ENCODE data around the gene LRP5. TPM values are rescaled to one million over a fixed set of nuclear protein-coding genes. Genes with fewer than 3 reads are reported as not detected.
A peak's percentile ranks its signal among the peaks of the same experiment; 100 is the strongest.

The LRP5 gene
- total RNA-seq, 1 experiment from 2014 or later = 0.07 TPM

- H3K9me2 ChIP-seq (replicated peaks; ENCODE audit: insufficient read depth, low read length) = no peaks in the 10 kb centered on the region
- no peak overlapping the region for H3K9ac ChIP-seq (ENCODE audit: low read length)
- H2AFZ ChIP-seq (ENCODE audit: low read length) = no peak overlapping the region
- H3K4me1 ChIP-seq (ENCODE audit: low read length) = peaks cover 11% of the 10 kb centered on the region
- no peaks in the 10 kb centered on the region for H3K36me3 ChIP-seq (ENCODE audit: insufficient read depth, low read length)
- no peaks in the 10 kb centered on the region for H3K27me3 ChIP-seq (ENCODE audit: low read length)
- H3K27ac ChIP-seq (ENCODE audit: low read length) = no peak overlapping the region
- no peak overlapping the region for H3K4me2 ChIP-seq (ENCODE audit: low read depth, low read length, poor library complexity, severe bottlenecking)
- no peaks in the 10 kb centered on the region for H4K20me1 ChIP-seq (ENCODE audit: insufficient read depth, low read depth, low read length)
- no peak for DNase-seq
- H3K79me2 ChIP-seq (ENCODE audit: low read length) = no peaks in the 10 kb centered on the region
- no peak overlapping the region for H3K4me3 ChIP-seq (ENCODE audit: low read length)
- H3K9me3 ChIP-seq (ENCODE audit: low read length) = no peaks in the 10 kb centered on the region
Observed at GRCh38 chr11:68436162-68436888, 123.9 kb downstream of the LRP5 start.

GRCh38 chr11:68436985-68437926 lies 124.9 kb downstream of the LRP5 start:
- no peaks in the 10 kb centered on the region for H3K9me2 ChIP-seq (replicated peaks; ENCODE audit: insufficient read depth, low read length)
- H3K4me2 ChIP-seq (ENCODE audit: low read depth, low read length, poor library complexity, severe bottlenecking) = no peak overlapping the region
- no peak overlapping the region for H3K27ac ChIP-seq (ENCODE audit: low read length)

GRCh38 chr11:68437927-68438657 lies 125.7 kb downstream of the LRP5 start:
- H3K9me2 ChIP-seq (replicated peaks; ENCODE audit: insufficient read depth, low read length) = no peaks in the 10 kb centered on the region
- no peaks in the 10 kb centered on the region for H3K9me3 ChIP-seq (ENCODE audit: low read length)
- no peak overlapping the region for H3K27ac ChIP-seq (ENCODE audit: low read length)
- H4K20me1 ChIP-seq (ENCODE audit: insufficient read depth, low read depth, low read length) = no peaks in the 10 kb centered on the region
- H2AFZ ChIP-seq (ENCODE audit: low read length) = no peak overlapping the region
- DNase-seq = no peak
- no peak overlapping the region for H3K9ac ChIP-seq (ENCODE audit: low read length)
- no peaks in the 10 kb centered on the region for H3K79me2 ChIP-seq (ENCODE audit: low read length)
- no peaks in the 10 kb centered on the region for H3K36me3 ChIP-seq (ENCODE audit: insufficient read depth, low read length)
- H3K4me2 ChIP-seq (ENCODE audit: low read depth, low read length, poor library complexity, severe bottlenecking) = no peak overlapping the region
- H3K27me3 ChIP-seq (ENCODE audit: low read length) = no peaks in the 10 kb centered on the region
- peaks cover 20% of the 10 kb centered on the region for H3K4me1 ChIP-seq (ENCODE audit: low read length)
- no peak overlapping the region for H3K4me3 ChIP-seq (ENCODE audit: low read length)

More at GRCh38 chr11:68436985-68437926, 124.9 kb downstream of the LRP5 start:
- no peaks in the 10 kb centered on the region for H4K20me1 ChIP-seq (ENCODE audit: insufficient read depth, low read depth, low read length)
- no peak for DNase-seq
- H3K79me2 ChIP-seq (ENCODE audit: low read length) = no peaks in the 10 kb centered on the region
- no peaks in the 10 kb centered on the region for H3K27me3 ChIP-seq (ENCODE audit: low read length)
- no peak overlapping the region for H3K9ac ChIP-seq (ENCODE audit: low read length)
- peaks cover 20% of the 10 kb centered on the region for H3K4me1 ChIP-seq (ENCODE audit: low read length)
- no peak overlapping the region for H2AFZ ChIP-seq (ENCODE audit: low read length)
- no peaks in the 10 kb centered on the region for H3K36me3 ChIP-seq (ENCODE audit: insufficient read depth, low read length)
- no peak overlapping the region for H3K4me3 ChIP-seq (ENCODE audit: low read length)
- H3K9me3 ChIP-seq (ENCODE audit: low read length) = no peaks in the 10 kb centered on the region

GRCh38 chr11:68438658-68439259 lies 126.4 kb downstream of the LRP5 start:
- Histone ChIP-seq H3K36me3 (ENCODE audit: insufficient read depth, low read length) (no peaks in the 10 kb centered on the region), H3K27me3 (ENCODE audit: low read length) (no peaks in the 10 kb centered on the region), H2AFZ (ENCODE audit: low read length) (no peak overlapping the region), H3K9me2 (replicated peaks; ENCODE audit: insufficient read depth, low read length) (no peaks in the 10 kb centered on the region), H3K9ac (ENCODE audit: low read length) (no peak overlapping the region), H3K4me2 (ENCODE audit: low read depth, low read length, poor library complexity, severe bottlenecking) (no peak overlapping the region), H3K4me3 (ENCODE audit: low read length) (no peak overlapping the region), H4K20me1 (ENCODE audit: insufficient read depth, low read depth, low read length) (no peaks in the 10 kb centered on the region), H3K27ac (ENCODE audit: low read length) (no peak overlapping the region), H3K79me2 (ENCODE audit: low read length) (no peaks in the 10 kb centered on the region), H3K9me3 (ENCODE audit: low read length) (no peaks in the 10 kb centered on the region), H3K4me1 (ENCODE audit: low read length) (peaks cover 20% of the 10 kb centered on the region)
- DNase-seq = no peak

- Histone ChIP-seq H3K79me2 (ENCODE audit: low read length) (no peaks in the 10 kb centered on the region), H3K27me3 (ENCODE audit: low read length) (no peaks in the 10 kb centered on the region), H3K27ac (ENCODE audit: low read length) (no peak overlapping the region), H3K4me1 (ENCODE audit: low read length) (peaks cover 20% of the 10 kb centered on the region), H3K4me2 (ENCODE audit: low read depth, low read length, poor library complexity, severe bottlenecking) (no peak overlapping the region), H3K36me3 (ENCODE audit: insufficient read depth, low read length) (no peaks in the 10 kb centered on the region), H3K9me2 (replicated peaks; ENCODE audit: insufficient read depth, low read length) (no peaks in the 10 kb centered on the region), H4K20me1 (ENCODE audit: insufficient read depth, low read depth, low read length) (no peaks in the 10 kb centered on the region), H3K9ac (ENCODE audit: low read length) (no peak overlapping the region), H3K9me3 (ENCODE audit: low read length) (no peaks in the 10 kb centered on the region), H2AFZ (ENCODE audit: low read length) (no peak overlapping the region), H3K4me3 (ENCODE audit: low read length) (no peak overlapping the region)
- DNase-seq = no peak
Observed at GRCh38 chr11:68439355-68440065, 127.1 kb downstream of the LRP5 start.

DNA sequence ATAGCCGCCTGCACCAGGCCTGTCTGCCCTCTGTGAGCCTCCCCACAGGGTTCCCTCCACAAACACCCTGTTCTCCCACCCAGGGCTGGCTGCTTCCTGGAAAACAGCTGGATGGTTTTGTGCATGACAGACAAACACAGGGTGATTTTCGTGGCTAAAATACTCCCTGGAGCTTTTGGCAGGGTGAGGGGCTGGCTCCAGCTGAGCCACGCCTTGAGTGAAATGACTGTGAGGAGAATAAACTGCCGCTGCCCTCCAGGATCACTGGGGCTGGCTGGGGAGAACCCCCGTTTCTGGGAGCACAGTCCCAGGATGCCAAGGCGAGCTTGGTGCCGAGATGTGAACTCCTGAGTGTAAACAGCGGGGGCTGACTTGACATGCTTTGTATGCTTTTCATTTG lies 127.8 kb downstream of the LRP5 start:
- no peaks in the 10 kb centered on the region for H3K36me3 ChIP-seq (ENCODE audit: insufficient read depth, low read length)
- H3K9ac ChIP-seq (ENCODE audit: low read length) = no peak overlapping the region
- no peaks in the 10 kb centered on the region for H3K27me3 ChIP-seq (ENCODE audit: low read length)
- H3K79me2 ChIP-seq (ENCODE audit: low read length) = no peaks in the 10 kb centered on the region
- no peaks in the 10 kb centered on the region for H4K20me1 ChIP-seq (ENCODE audit: insufficient read depth, low read depth, low read length)
- H3K4me1 ChIP-seq (ENCODE audit: low read length) = peaks cover 20% of the 10 kb centered on the region
- no peak overlapping the region for H3K4me2 ChIP-seq (ENCODE audit: low read depth, low read length, poor library complexity, severe bottlenecking)
- H3K27ac ChIP-seq (ENCODE audit: low read length) = no peak overlapping the region
- no peak for DNase-seq
- no peak overlapping the region for H3K4me3 ChIP-seq (ENCODE audit: low read length)
- H3K9me3 ChIP-seq (ENCODE audit: low read length) = no peaks in the 10 kb centered on the region
- no peaks in the 10 kb centered on the region for H3K9me2 ChIP-seq (replicated peaks; ENCODE audit: insufficient read depth, low read length)
- no peak overlapping the region for H2AFZ ChIP-seq (ENCODE audit: low read length)

DNA sequence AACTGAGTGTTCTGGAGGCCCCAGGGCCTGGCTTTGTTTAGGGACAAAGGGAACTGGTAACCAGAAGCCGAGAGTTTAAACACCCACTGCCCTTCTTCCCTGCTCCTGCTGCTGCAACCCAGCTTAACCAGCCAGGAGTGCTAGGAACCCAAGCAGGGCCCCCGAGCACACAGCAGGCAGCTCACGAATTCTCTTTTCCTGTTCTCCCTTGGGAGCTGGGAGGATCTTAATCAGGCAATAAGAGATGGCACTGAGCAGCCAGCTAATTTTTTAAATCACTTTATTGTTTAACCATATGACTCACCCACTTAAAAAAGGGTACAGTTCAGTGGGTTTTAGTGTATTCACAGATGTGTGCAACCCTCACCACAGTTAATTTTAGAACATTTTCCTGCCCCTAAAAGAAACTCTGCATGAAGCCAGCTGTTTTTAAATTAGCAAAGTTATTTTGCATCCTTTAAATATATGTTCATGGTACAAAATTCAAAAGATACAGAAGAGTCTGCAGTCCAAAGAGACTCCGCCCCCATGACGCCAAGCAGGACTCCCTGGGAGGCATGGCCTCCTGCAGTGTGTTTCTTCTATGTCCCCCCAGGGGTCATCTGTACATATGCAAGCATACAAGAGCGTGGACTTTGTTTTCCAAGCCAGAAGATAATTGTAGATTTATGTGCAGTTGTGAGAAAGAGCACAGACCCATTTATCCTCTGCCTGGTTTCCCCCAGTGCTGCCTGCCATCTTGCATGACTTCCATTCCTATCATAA lies 129.3 kb downstream of the LRP5 start:
- no peak overlapping the region for H3K27ac ChIP-seq (ENCODE audit: low read length)
- H3K9me2 ChIP-seq (replicated peaks; ENCODE audit: insufficient read depth, low read length) = no peaks in the 10 kb centered on the region
- H3K4me3 ChIP-seq (ENCODE audit: low read length) = no peak overlapping the region
- peaks cover 20% of the 10 kb centered on the region for H3K4me1 ChIP-seq (ENCODE audit: low read length)
- no peaks in the 10 kb centered on the region for H3K36me3 ChIP-seq (ENCODE audit: insufficient read depth, low read length)
- no peaks in the 10 kb centered on the region for H3K27me3 ChIP-seq (ENCODE audit: low read length)
- DNase-seq = peak; percentile 58
- H3K9me3 ChIP-seq (ENCODE audit: low read length) = no peaks in the 10 kb centered on the region
- H3K4me2 ChIP-seq (ENCODE audit: low read depth, low read length, poor library complexity, severe bottlenecking) = peak overlapping the region; percentile 17
- H4K20me1 ChIP-seq (ENCODE audit: insufficient read depth, low read depth, low read length) = no peaks in the 10 kb centered on the region
- H2AFZ ChIP-seq (ENCODE audit: low read length) = no peak overlapping the region
- H3K9ac ChIP-seq (ENCODE audit: low read length) = no peak overlapping the region
- H3K79me2 ChIP-seq (ENCODE audit: low read length) = no peaks in the 10 kb centered on the region

Data from Karpas-422 (cell line).